ENCODE data around the gene CTPS2. TPM values are rescaled to one million over a fixed set of nuclear protein-coding genes. Genes with fewer than 3 reads are reported as not detected.
A peak's percentile ranks its signal among the peaks of the same experiment; 100 is the strongest.

The CTPS2 gene
- total and polyA plus RNA-seq, 10 of the 15 experiments (the other 5 are each of a cell fraction or from before 2014, with no cell fraction given) = 5.9 to 17.8 (median 14.2) TPM

- H3K27ac ChIP-seq (ENCODE audit: control insufficient read depth, insufficient read depth) = peak within 1 kb of the TSS; percentile 72
- in situ Hi-C loops (cut with MboI) (no loop called here), intact Hi-C loops (cut with micrococcal nuclease; ENCODE audit: unreplicated experiment) (loop anchor here (2.0 kb wide), 1 partner anchor 67 kb away; the partner anchor contains the start of gene TXLNG)
- peak within 1 kb of the TSS; percentile 89 for H3K4me2 ChIP-seq (ENCODE audit: control insufficient read depth, insufficient read depth)
- H3K4me3 ChIP-seq = peak within 1 kb of the TSS; percentile 87
- 1% methylated on average over 47 of the region's 54 CpGs for WGBS (ENCODE audit: insufficient coverage, insufficient replicate concordance, low lambda C conversion rate, missing lambda C conversion rate)
- ChIA-PET RAD21 (ENCODE audit: unreplicated experiment) (interaction anchor here (1.0 kb wide), 1 partner anchor 68 kb away, joined by 3 read pairs; no protein-coding TSS in a partner anchor), CTCF (interaction anchor here (0.8 to 1.0 kb wide), 3 partner anchors 164 to 274 kb away, joined by 3 to 4 read pairs (median 3); no protein-coding TSS in a partner anchor), SMC1A (ENCODE audit: uncharacterized antibody, unreplicated experiment) (interaction anchor here (0.9 to 1.9 kb wide), 6 partner anchors 9 to 163 kb away, joined by 3 to 7 read pairs (median 3); no protein-coding TSS in a partner anchor), POLR2A (interaction anchor here (1.0 to 1.9 kb wide), 3 partner anchors 9 to 14 kb away, joined by 3 to 6 read pairs (median 4); no protein-coding TSS in a partner anchor)
- H2AFZ ChIP-seq (ENCODE audit: control insufficient read depth, low read depth, low read length) = peak within 1 kb of the TSS; percentile 96
- H3K9me3 ChIP-seq (replicated peaks; ENCODE audit: control insufficient read depth, insufficient read depth, low read length) = no peaks in the 10 kb centered on the region
- peaks cover 19% of the 10 kb centered on the region for H3K79me2 ChIP-seq (ENCODE audit: control insufficient read depth, insufficient read depth, low read length)
- no peaks in the 10 kb centered on the region for H3K4me1 ChIP-seq (ENCODE audit: control insufficient read depth, insufficient read depth, low read length)
- H3K27me3 ChIP-seq (replicated peaks in 1 of 2; ENCODE audit: control insufficient read depth in 2 of 2, insufficient read depth in 2 of 2, low read length in 1 of 2) = no peaks in the 10 kb centered on the region
- peak; percentile 78 for DNase-seq (ENCODE audit: low read depth, low spot score)
- no peaks in the 10 kb centered on the region for H3K36me3 ChIP-seq (ENCODE audit: control insufficient read depth in 2 of 2, insufficient read depth in 2 of 2, low read length in 1 of 2)
- BruUV-seq (replicated peaks) = no TSS peak
- H4K20me1 ChIP-seq (ENCODE audit: control insufficient read depth, insufficient read depth) = no peaks in the 10 kb centered on the region
- peak within 1 kb of the TSS; percentile 85 for H3K9ac ChIP-seq (ENCODE audit: control insufficient read depth, insufficient read depth, low read length)
- ATAC-seq = peak; percentile 95
- FAIRE-seq = peak; percentile 94
- TF ChIP-seq CREM (IDR thresholded peaks at IDR 0.05; ENCODE audit: low read depth) = peak; percentile 99
- TF ChIP-seq TARDBP (IDR thresholded peaks at IDR 0.05; ENCODE audit: borderline replicate concordance) = no peak
- no peak for TF ChIP-seq NR2C2 (IDR thresholded peaks at IDR 0.05; ENCODE audit: borderline replicate concordance, control insufficient read depth, insufficient read length, low read depth)
- TF ChIP-seq ZBED1 (IDR thresholded peaks at IDR 0.05; ENCODE audit: borderline replicate concordance) = no peak; the same call in 1 of the 2 replicates
- TF ChIP-seq EED (IDR thresholded peaks at IDR 0.05; ENCODE audit: low read depth) = peak; percentile 79
- TF ChIP-seq RUNX3 (IDR thresholded peaks at IDR 0.05; ENCODE audit: low read length) = peak; percentile 89
- TF ChIP-seq FOS (IDR thresholded peaks at IDR 0.05; ENCODE audit: borderline replicate concordance, extremely low read depth, insufficient read length) = no peak
- TF ChIP-seq NR2F1 (conservative IDR thresholded peaks at IDR 0.05) = 0 out of 2 replicates have a peak, but pooled peaks have one; percentile 50
- peak; percentile 71; the same call in 1 of the 2 replicates for TF ChIP-seq MTA2 (IDR thresholded peaks at IDR 0.05; ENCODE audit: low read depth)
- no peak for TF ChIP-seq HSF1 (IDR thresholded peaks at IDR 0.05; ENCODE audit: low read depth, low read length)
- no peak for TF ChIP-seq SRF (IDR thresholded peaks at IDR 0.05; ENCODE audit: low read depth in 2 of 2, low read length in 2 of 2)
- peak; percentile 60; the same call in 1 of the 2 replicates for TF ChIP-seq RB1 (IDR thresholded peaks at IDR 0.05; ENCODE audit: borderline replicate concordance)
- TF ChIP-seq NFXL1 (IDR thresholded peaks at IDR 0.05; ENCODE audit: borderline replicate concordance) = no peak
- TF ChIP-seq ZNF592 (IDR thresholded peaks at IDR 0.05) = peak; percentile 87; the same call in 1 of the 2 replicates
- TF ChIP-seq POLR2AphosphoS5 (IDR thresholded peaks at IDR 0.05; ENCODE audit: low read length) = peak; percentile 93
These were observed 7.0 kb upstream of the CTPS2 start, which contains the start of gene SYAP1 for GRCh38 chrX:16719334-16720084. SYAP1 (plus strand) TSS chrX:16719612; CDS start chrX:16719725, 113 bp downstream.
